GM12875 (cell line): ENCODE results near the gene RAMP3.
"Not testable (repeated sequence)": the region's sequence is repeated elsewhere in the genome, so short reads cannot be mapped to it uniquely, and the experiment has no call there.

ENCODE experiments used
- H3K4me3 ChIP-seq: one replicate; pipeline ENCODE4 v1.5.1; 2011; ENCODE audit warnings: low read depth, low read length, control low read depth
- CTCF ChIP-seq: IDR thresholded peaks from 2 replicates; pipeline ENCODE4 v1.5.1; 2011; ENCODE audit warnings: low read depth, mild to moderate bottlenecking, control low read depth, inconsistent platforms, low read length, moderate library complexity, borderline replicate concordance; ENCODE audit not compliant: insufficient read depth

The RAMP3 gene

GRCh38 chr7:45162311-45162845, 4.8 kb downstream of the RAMP3 start:
- no peak overlapping the region for H3K4me3 ChIP-seq
- TF ChIP-seq CTCF, result no peak

- no peak for TF ChIP-seq CTCF
- no peak overlapping the region for H3K4me3 ChIP-seq
These were observed 5.5 kb downstream of the RAMP3 start for GRCh38 chr7:45162943-45163691.

GRCh38 chr7:45163692-45164052, 6.1 kb downstream of the RAMP3 start:
- no peak for TF ChIP-seq CTCF
- no peak overlapping the region for H3K4me3 ChIP-seq

- H3K4me3 ChIP-seq, result not testable (repeated sequence)
These were observed 6.7 kb downstream of the RAMP3 start for GRCh38 chr7:45164271-45164670.

- TF ChIP-seq CTCF, result no peak
- no peak overlapping the region for H3K4me3 ChIP-seq
These were observed 8.3 kb downstream of the RAMP3 start for GRCh38 chr7:45165857-45166256.

- H3K4me3 ChIP-seq, result no peak overlapping the region
- TF ChIP-seq CTCF, result no peak
These were observed 14.4 kb downstream of the RAMP3 start for GRCh38 chr7:45171946-45172345.

- no peak overlapping the region for H3K4me3 ChIP-seq
- TF ChIP-seq CTCF, result no peak
These were observed 16.2 kb downstream of the RAMP3 start for GRCh38 chr7:45173596-45174327.
